ENCODE data around the gene RFX2.

GRCh38 chr19:6062274-6062673 lies 48.0 kb downstream of the RFX2 start:
- TF ChIP-seq CTCF (IDR thresholded peaks at IDR 0.05; ENCODE audit: poor library complexity) (no peak), EZH2 (IDR thresholded peaks at IDR 0.05; ENCODE audit: borderline replicate concordance) (no peak), EZH2phosphoT487 (IDR thresholded peaks at IDR 0.05; ENCODE audit: low read depth, severe bottlenecking, unreplicated experiment) (no peak)
